Neural crest cell (in vitro differentiated cells): Measurements from ENCODE around the gene NOL4L. TPM values are rescaled to one million over a fixed set of nuclear protein-coding genes. Genes with fewer than 3 reads are reported as not detected.

Experiments
- DNase-seq: peaks from one replicate; pipeline ENCODE4 v3.0.0; 2021; ENCODE audit warnings: low read depth, mixed read lengths, low spot score
- H3K27ac Mint-ChIP-seq: one replicate; pipeline ENCODE4 v1.8.0; 2021; ENCODE audit warnings: mild to moderate bottlenecking, mixed read lengths; ENCODE audit not compliant: unreplicated experiment
- H3K27me3 Mint-ChIP-seq: 2 replicates; pipeline ENCODE4 v1.8.0; 2021; ENCODE audit warnings: low read depth, mild to moderate bottlenecking, mixed read lengths
- H3K36me3 Mint-ChIP-seq: 2 replicates; pipeline ENCODE4 v1.8.0; 2021; ENCODE audit warnings: low read depth, mild to moderate bottlenecking, mixed read lengths
- H3K4me1 Mint-ChIP-seq: 2 replicates; pipeline ENCODE4 v1.8.0; 2021; ENCODE audit warnings: mixed read lengths
- H3K4me3 Mint-ChIP-seq: one replicate; pipeline ENCODE4 v1.8.0; 2021; ENCODE audit warnings: mild to moderate bottlenecking, mixed read lengths
- H3K9me3 Mint-ChIP-seq: 2 replicates; pipeline ENCODE4 v1.8.0; 2021; ENCODE audit warnings: mixed read lengths
- total RNA-seq: library from RNA; stranded (reverse); gene quantifications from 2 replicates; pipeline ENCODE4 v1.2.1, GENCODE V29; 2021
- TF ChIP-seq, protein P1 (sequence below): fragments of 200-600 bp; sonication (generic); conservative IDR thresholded peaks from 2 replicates; pipeline ENCODE4 v1.5.0; 2021; ENCODE audit warnings: antibody characterized with exemption, mild to moderate bottlenecking

The NOL4L gene
- total RNA-seq, 1 donor from 2014 or later = 52.3 TPM

DNA sequence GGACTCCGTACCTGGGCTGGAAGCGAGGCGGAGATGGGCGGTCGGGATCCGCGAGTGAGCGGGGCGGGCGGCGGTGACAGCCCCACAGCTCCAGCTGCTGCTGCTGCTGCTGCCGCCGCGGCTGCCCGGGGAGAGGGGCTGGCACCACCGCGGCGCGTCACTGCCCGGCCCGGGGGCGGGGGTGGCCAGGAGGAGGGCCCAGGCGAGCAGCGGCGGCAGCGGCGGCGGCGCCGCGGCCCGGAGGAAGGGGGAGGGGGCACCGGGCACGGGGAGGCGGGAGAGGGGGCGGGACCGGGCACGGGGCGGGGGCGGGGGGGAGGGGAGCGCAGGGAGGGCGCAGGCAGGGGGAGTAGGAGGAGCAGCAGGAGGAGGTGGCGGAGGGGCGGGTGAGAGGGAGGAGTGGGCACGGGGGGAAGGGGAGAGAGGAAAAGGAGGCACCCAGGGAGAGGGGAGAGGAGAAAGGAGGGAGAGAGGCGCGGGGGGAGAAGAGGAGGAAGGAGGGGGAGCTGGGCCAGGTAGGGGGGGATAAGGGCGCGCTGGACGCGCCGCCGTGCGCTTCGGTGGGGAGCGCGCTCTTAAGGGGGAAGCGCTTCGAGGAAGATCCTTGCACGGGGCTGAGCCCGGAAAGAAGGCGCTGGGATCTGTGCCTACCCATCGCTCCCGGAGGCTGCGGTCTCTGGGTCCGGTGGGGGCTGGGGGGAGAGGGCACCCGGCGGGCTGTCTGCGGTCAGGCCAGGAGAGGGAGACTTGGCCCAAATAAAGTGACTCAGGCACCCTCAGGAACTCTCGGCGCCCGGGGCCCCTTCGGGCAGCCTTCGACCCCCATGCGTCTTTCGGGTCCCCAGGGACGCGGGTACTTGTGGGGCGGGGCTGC, 101.5 kb downstream of the NOL4L start:
- TF ChIP-seq, protein P1, sequence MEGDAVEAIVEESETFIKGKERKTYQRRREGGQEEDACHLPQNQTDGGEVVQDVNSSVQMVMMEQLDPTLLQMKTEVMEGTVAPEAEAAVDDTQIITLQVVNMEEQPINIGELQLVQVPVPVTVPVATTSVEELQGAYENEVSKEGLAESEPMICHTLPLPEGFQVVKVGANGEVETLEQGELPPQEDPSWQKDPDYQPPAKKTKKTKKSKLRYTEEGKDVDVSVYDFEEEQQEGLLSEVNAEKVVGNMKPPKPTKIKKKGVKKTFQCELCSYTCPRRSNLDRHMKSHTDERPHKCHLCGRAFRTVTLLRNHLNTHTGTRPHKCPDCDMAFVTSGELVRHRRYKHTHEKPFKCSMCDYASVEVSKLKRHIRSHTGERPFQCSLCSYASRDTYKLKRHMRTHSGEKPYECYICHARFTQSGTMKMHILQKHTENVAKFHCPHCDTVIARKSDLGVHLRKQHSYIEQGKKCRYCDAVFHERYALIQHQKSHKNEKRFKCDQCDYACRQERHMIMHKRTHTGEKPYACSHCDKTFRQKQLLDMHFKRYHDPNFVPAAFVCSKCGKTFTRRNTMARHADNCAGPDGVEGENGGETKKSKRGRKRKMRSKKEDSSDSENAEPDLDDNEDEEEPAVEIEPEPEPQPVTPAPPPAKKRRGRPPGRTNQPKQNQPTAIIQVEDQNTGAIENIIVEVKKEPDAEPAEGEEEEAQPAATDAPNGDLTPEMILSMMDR = no peak
- DNase-seq = peak; percentile 82
- peak overlapping the region; percentile 83 for H3K27ac Mint-ChIP-seq
- peaks cover 2% of the 10 kb centered on the region for H3K9me3 Mint-ChIP-seq
- H3K27me3 Mint-ChIP-seq = peaks cover 6% of the 10 kb centered on the region
- H3K4me1 Mint-ChIP-seq = peaks cover 50% of the 10 kb centered on the region
- no peaks in the 10 kb centered on the region for H3K36me3 Mint-ChIP-seq
- H3K4me3 Mint-ChIP-seq = peak overlapping the region; percentile 93

DNA sequence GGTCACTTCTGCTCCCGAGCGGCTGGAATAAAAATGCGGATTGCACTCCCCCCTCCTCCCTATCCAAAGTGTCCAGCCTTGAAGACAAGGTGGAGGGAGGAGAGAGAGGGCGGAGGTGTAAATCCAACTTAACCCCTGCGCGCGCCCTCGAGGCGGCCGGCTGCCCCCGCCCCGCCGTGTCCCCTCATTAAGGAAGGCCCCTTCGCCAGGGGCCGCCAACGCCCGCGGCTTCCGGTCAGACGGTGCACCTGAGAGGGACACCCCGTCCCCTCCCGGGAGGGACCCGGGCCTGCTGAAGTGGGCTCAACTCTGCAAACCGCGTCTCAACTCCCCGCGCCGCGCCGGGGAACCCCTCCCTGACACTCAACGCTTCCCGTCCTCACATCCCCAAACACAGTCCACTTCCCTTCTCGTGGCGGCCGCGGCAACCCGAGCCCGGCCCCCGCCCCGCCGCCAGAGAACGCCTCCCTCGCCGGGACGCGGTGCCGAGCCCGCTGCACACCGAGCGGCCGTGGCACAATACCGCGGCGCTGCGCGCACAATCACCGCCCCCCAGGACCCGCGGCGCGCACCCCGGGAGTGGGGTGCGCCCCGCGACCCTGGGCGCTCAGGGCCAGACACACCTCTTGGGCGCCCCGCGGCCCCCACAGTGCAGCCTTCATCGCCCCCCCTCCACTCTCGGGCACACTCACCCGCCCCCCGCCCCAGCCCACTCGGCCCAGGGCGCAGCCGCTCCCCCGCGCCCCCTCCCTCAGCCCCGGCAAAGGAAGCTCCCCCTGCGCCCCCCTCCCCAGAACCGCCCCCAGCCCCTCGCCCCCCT, 102.5 kb downstream of the NOL4L start:
- TF ChIP-seq, protein P1 = no peak
- no peaks in the 10 kb centered on the region for H3K9me3 Mint-ChIP-seq
- H3K27ac Mint-ChIP-seq = no peak overlapping the region
- H3K4me1 Mint-ChIP-seq = peaks cover 58% of the 10 kb centered on the region
- no peaks in the 10 kb centered on the region for H3K36me3 Mint-ChIP-seq
- peaks cover 6% of the 10 kb centered on the region for H3K27me3 Mint-ChIP-seq
- peak; percentile 43 for DNase-seq
- peak overlapping the region; percentile 91 for H3K4me3 Mint-ChIP-seq

DNA sequence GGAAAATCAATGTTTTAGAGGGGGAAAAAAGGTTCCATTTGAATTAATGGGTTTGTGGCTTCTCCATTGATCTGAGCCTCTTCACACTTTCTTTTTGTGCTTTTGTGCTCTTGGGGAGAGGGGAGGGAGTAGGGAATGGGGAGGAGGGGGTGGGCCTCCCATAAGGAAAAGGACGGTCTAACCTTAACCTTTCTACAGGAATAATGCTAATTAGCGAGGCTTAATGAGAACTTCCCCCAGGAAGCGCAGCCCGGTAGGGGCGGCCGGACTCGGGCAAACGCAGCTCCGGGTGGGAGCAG, 103.0 kb downstream of the NOL4L start:
- H3K27me3 Mint-ChIP-seq = peaks cover 6% of the 10 kb centered on the region

GRCh38 chr20:32481311-32482142, 103.6 kb downstream of the NOL4L start:
- H3K36me3 Mint-ChIP-seq = no peaks in the 10 kb centered on the region
- no peak overlapping the region for H3K27ac Mint-ChIP-seq
- no peak for DNase-seq
- no peaks in the 10 kb centered on the region for H3K9me3 Mint-ChIP-seq
- H3K4me1 Mint-ChIP-seq = peaks cover 69% of the 10 kb centered on the region
- TF ChIP-seq, protein P1 = no peak
- H3K4me3 Mint-ChIP-seq = peak overlapping the region; percentile 91
- peaks cover 5% of the 10 kb centered on the region for H3K27me3 Mint-ChIP-seq

More for the DNA sequence above, 103.0 kb downstream of the NOL4L start:
- TF ChIP-seq, protein P1 = no peak
- no peaks in the 10 kb centered on the region for H3K36me3 Mint-ChIP-seq
- H3K27ac Mint-ChIP-seq = no peak overlapping the region
- no peaks in the 10 kb centered on the region for H3K9me3 Mint-ChIP-seq
- peak overlapping the region; percentile 91 for H3K4me3 Mint-ChIP-seq
- no peak for DNase-seq
- peaks cover 63% of the 10 kb centered on the region for H3K4me1 Mint-ChIP-seq
